Neural crest cell (in vitro differentiated cells): ENCODE results near the gene PNRC1. TPM values are rescaled to one million over a fixed set of nuclear protein-coding genes. Genes with fewer than 3 reads are reported as not detected.

Experiments used
- DNase-seq: peaks from one replicate; pipeline ENCODE4 v3.0.0; 2021; ENCODE audit warnings: low read depth, mixed read lengths, low spot score
- H3K27ac Mint-ChIP-seq: one replicate; pipeline ENCODE4 v1.8.0; 2021; ENCODE audit warnings: mild to moderate bottlenecking, mixed read lengths; ENCODE audit not compliant: unreplicated experiment
- H3K27me3 Mint-ChIP-seq: 2 replicates; pipeline ENCODE4 v1.8.0; 2021; ENCODE audit warnings: low read depth, mild to moderate bottlenecking, mixed read lengths
- H3K36me3 Mint-ChIP-seq: 2 replicates; pipeline ENCODE4 v1.8.0; 2021; ENCODE audit warnings: low read depth, mild to moderate bottlenecking, mixed read lengths
- H3K4me1 Mint-ChIP-seq: 2 replicates; pipeline ENCODE4 v1.8.0; 2021; ENCODE audit warnings: mixed read lengths
- H3K4me3 Mint-ChIP-seq: one replicate; pipeline ENCODE4 v1.8.0; 2021; ENCODE audit warnings: mild to moderate bottlenecking, mixed read lengths
- H3K9me3 Mint-ChIP-seq: 2 replicates; pipeline ENCODE4 v1.8.0; 2021; ENCODE audit warnings: mixed read lengths
- total RNA-seq: library from RNA; stranded (reverse); gene quantifications from 2 replicates; pipeline ENCODE4 v1.2.1, GENCODE V29; 2021
- TF ChIP-seq, protein P1 (sequence below): fragments of 200-600 bp; sonication (generic); conservative IDR thresholded peaks from 2 replicates; pipeline ENCODE4 v1.5.0; 2021; ENCODE audit warnings: antibody characterized with exemption, mild to moderate bottlenecking

Gene PNRC1
- total RNA-seq, 1 donor from 2014 or later = 42.0 TPM

DNA sequence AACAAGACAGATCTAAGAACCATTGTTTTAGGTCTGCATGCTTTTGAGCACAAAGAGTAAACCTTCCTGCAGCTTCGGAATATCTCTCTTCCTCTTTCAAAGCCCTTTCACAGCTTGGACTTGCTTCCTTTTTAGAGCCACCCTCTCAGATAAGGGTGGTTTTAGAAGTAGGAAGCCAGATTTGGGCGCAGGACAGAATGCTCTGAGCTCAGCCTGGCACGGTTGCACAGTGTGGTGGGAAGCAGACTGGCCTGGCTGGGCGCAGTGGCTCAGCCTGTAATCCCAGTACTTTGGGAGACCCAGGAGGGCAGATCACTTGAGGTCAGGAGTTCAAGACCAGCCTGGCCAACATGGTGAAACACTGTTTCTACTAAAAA, 35.6 kb upstream of the PNRC1 start:
- Mint-ChIP-seq H3K4me1 (peaks cover 10% of the 10 kb centered on the region), H3K27ac (no peak overlapping the region), H3K27me3 (no peaks in the 10 kb centered on the region), H3K9me3 (no peaks in the 10 kb centered on the region), H3K36me3 (no peaks in the 10 kb centered on the region), H3K4me3 (no peak overlapping the region)
- DNase-seq = no peak
- TF ChIP-seq, protein P1, sequence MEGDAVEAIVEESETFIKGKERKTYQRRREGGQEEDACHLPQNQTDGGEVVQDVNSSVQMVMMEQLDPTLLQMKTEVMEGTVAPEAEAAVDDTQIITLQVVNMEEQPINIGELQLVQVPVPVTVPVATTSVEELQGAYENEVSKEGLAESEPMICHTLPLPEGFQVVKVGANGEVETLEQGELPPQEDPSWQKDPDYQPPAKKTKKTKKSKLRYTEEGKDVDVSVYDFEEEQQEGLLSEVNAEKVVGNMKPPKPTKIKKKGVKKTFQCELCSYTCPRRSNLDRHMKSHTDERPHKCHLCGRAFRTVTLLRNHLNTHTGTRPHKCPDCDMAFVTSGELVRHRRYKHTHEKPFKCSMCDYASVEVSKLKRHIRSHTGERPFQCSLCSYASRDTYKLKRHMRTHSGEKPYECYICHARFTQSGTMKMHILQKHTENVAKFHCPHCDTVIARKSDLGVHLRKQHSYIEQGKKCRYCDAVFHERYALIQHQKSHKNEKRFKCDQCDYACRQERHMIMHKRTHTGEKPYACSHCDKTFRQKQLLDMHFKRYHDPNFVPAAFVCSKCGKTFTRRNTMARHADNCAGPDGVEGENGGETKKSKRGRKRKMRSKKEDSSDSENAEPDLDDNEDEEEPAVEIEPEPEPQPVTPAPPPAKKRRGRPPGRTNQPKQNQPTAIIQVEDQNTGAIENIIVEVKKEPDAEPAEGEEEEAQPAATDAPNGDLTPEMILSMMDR = no peak

DNA sequence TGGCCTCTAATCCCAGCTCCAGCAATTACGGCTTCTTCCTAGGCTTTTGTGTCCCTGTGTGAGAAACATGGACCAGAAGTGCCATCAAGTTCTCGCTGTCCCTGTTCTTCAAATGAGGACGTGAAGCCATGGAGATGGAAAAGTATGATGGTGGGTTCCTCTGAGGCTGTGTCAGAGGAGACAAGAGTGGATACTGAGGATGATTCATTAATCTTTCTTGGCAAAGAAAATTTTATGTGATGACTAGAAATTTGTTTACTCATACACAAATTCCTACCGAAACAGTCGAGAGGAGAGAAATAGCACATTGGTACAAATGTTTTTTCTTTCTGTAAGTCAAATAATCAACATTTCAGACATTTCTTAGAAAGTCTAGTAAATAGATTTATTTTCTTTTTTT, 35.0 kb upstream of the PNRC1 start:
- H3K4me3 Mint-ChIP-seq = no peak overlapping the region
- no peak overlapping the region for H3K27ac Mint-ChIP-seq
- H3K27me3 Mint-ChIP-seq = no peaks in the 10 kb centered on the region
- no peaks in the 10 kb centered on the region for H3K36me3 Mint-ChIP-seq
- TF ChIP-seq, protein P1 = no peak
- no peaks in the 10 kb centered on the region for H3K9me3 Mint-ChIP-seq
- peaks cover 10% of the 10 kb centered on the region for H3K4me1 Mint-ChIP-seq
- no peak for DNase-seq

DNA sequence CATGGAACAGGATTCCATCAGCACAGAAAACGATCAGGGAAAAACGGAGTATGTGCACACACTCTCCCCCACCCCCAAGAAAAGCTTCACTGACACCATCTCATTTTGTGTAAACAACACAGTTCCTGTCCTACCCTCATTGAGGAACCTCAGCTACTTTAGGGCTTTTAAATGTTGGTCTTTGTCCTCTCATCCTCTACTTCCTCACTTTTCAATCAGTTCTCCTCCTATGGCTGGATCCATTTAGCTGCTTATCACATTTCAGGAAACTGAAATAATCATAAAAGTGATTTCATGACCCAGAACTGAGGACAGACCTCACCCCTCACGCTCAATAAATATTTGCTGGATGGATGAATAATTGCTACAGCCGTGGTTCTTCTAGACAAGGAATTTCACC, 33.1 kb upstream of the PNRC1 start:
- no peaks in the 10 kb centered on the region for H3K9me3 Mint-ChIP-seq
- peaks cover 10% of the 10 kb centered on the region for H3K4me1 Mint-ChIP-seq
- H3K27me3 Mint-ChIP-seq = no peaks in the 10 kb centered on the region
- DNase-seq = no peak
- no peaks in the 10 kb centered on the region for H3K36me3 Mint-ChIP-seq
- TF ChIP-seq, protein P1 = no peak
- H3K4me3 Mint-ChIP-seq = no peak overlapping the region
- H3K27ac Mint-ChIP-seq = peak overlapping the region; percentile 16

DNA sequence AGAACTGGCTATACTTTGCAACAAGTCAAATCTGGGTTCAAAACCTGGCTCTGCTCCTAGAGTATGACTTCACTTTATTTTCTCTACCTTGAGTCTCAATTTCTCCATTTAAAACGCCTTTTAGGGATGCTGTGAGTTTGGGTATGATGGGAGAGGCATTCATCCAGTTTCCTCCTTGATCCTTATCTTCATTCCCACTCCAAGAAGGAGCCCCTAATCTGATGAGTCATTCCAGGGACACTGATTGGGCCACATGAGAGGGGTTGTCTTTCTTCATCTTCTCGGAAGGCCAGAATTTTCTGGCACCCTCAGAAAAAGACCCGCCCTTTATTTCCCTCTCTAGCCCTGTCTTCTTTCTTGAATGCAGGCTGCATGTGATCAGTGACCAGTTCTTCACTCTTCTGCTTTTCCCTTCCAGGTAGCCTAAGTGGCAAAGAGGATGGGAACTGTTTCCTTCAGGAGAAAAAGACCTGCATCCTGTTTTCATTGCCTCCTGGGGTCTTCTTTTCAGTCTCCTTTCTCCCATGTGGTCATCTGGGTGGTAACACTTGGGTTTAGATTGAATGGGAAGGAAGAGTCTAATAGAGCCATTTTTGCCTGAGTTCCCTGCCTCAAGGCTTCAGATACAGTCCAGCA, 32.1 kb upstream of the PNRC1 start:
- Mint-ChIP-seq H3K9me3 (no peaks in the 10 kb centered on the region), H3K27ac (no peak overlapping the region), H3K36me3 (no peaks in the 10 kb centered on the region), H3K27me3 (no peaks in the 10 kb centered on the region), H3K4me1 (peaks cover 10% of the 10 kb centered on the region), H3K4me3 (no peak overlapping the region)
- TF ChIP-seq, protein P1 = no peak
- no peak for DNase-seq

DNA sequence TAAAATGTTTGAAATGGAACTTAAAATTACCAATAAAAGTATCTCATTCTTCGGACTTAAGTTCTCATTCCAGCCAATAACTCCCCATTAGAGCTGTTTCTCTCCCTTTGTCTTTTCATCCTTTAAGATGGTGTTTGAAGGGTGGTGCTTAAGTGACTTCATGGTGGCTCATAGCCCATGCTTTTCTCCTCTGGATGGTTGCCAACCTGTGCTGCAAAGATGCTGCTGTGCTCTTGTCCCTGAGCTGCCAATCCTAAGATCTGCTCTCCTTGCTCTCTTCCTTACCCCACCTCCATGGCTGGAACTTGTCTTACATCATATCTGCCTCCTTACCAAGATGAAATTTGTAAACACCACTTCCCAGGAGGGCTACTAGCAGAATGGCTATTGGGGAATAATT, 31.6 kb upstream of the PNRC1 start:
- Mint-ChIP-seq H3K9me3 (no peaks in the 10 kb centered on the region), H3K4me3 (no peak overlapping the region), H3K36me3 (no peaks in the 10 kb centered on the region), H3K27ac (no peak overlapping the region), H3K4me1 (peaks cover 10% of the 10 kb centered on the region), H3K27me3 (no peaks in the 10 kb centered on the region)
- no peak for DNase-seq
- TF ChIP-seq, protein P1 = no peak
